Stimulated activated naive B cell treated with anti-CD40 and anti-IgM and Interleukin-4, amounts not matched to agents 10 μg/mL and 1 μg/mL and 100 μg/mL, for 72 hours (primary cell): ENCODE measurements around the gene DOK5.
A peak's percentile ranks its signal among the peaks of the same experiment; 100 is the strongest.

Source experiments
- ATAC-seq, 2 donors: fragments of 150-1000 bp; cut with Tn5 transposase; replicated peaks; 2 replicates each; pipeline ENCODE4 v1.10.0; 2021; ENCODE audit warnings: moderate library complexity in 1 of 2
- DNase-seq: peaks from one replicate; pipeline ENCODE4 v3.0.0; 2021
- H3K27ac Mint-ChIP-seq: one replicate; pipeline ENCODE4 v1.8.0; 2022; ENCODE audit warnings: mild to moderate bottlenecking, mixed read lengths
- H3K27me3 Mint-ChIP-seq, 2 donors: one replicate each; pipeline ENCODE4 v1.8.0; 2022; ENCODE audit warnings: mixed read lengths in 2 of 2
- H3K36me3 Mint-ChIP-seq, 2 donors: one replicate each; pipeline ENCODE4 v1.8.0; 2022; ENCODE audit warnings: mixed read lengths in 2 of 2, mild to moderate bottlenecking in 1 of 2
- H3K4me1 Mint-ChIP-seq, 2 donors: one replicate each; pipeline ENCODE4 v1.8.0; 2022; ENCODE audit warnings: mixed read lengths in 2 of 2, mild to moderate bottlenecking in 1 of 2
- H3K4me3 Mint-ChIP-seq, 2 donors: one replicate each; pipeline ENCODE4 v1.8.0; 2022; ENCODE audit warnings: mild to moderate bottlenecking in 2 of 2, mixed read lengths in 2 of 2, moderate library complexity in 1 of 2
- H3K9me3 Mint-ChIP-seq, 2 donors: one replicate each; pipeline ENCODE4 v1.8.0; 2022; ENCODE audit warnings: mixed read lengths in 2 of 2, mild to moderate bottlenecking in 1 of 2

DOK5 gene

DNA sequence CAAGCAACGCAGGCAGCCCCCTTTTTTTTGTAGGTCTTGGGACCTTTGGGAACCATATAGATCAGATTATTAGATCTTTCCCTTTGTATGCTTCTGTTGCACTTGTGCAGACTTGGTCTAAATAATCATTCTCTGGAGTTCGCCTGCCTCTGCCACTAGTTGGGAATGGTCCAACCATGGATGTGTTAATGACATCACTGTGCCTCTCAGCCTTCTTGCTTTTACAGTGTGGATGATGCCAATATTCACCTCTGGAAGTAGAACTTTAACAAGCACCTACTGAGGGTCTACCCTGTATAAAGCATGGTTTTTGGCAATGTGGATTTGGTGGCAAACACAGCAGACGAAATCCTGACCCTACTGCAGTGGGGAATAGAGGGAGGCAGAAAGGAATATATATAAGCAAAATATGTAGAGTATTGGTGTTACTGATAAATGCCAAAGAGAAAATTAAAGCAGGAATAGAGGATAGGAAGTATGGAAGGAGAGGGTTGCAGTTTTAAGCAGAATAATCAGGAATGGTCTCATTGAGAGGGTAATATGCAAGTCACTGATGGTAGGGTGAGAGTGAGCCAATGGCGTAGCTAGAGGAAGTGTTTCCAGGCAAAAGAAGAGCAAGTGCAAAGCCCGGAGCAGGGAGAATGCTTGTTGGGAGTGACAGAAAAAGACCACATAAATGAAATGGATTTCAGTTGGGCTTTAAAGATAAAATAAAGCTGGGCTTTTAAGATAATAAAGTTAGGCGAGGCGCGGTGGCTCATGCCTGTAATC, 97.5 kb downstream of the DOK5 start:
- ATAC-seq = no peak
- H3K27ac Mint-ChIP-seq = no peak overlapping the region
- H3K4me1 Mint-ChIP-seq = no peaks in the 10 kb centered on the region
- no peaks in the 10 kb centered on the region for H3K36me3 Mint-ChIP-seq
- H3K9me3 Mint-ChIP-seq = no peaks in the 10 kb centered on the region
- no peak overlapping the region for H3K4me3 Mint-ChIP-seq
- no peak for DNase-seq
- H3K27me3 Mint-ChIP-seq = no peaks in the 10 kb centered on the region

DNA sequence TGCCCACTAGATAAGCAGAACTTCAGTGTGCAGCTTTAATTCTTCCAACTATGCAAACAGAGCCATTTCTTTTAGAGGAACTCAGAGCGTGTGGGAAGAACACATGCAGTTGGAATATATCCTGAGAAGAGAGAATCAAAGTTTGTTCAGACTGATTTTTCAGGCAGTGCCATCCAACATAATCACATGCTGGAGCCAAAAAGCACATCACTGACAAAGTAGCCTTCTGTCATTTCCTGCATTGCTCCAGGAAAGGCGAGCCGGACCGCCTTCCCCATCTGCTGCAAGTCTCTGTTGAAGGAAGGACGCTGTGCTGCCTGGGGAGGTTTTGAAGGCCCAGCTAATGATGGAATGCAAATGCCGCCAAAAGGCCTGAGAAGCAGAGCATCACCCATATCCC, 98.4 kb downstream of the DOK5 start:
- Mint-ChIP-seq H3K36me3 (no peaks in the 10 kb centered on the region), H3K27me3 (no peaks in the 10 kb centered on the region), H3K27ac (no peak overlapping the region), H3K9me3 (no peaks in the 10 kb centered on the region), H3K4me3 (no peak overlapping the region), H3K4me1 (no peaks in the 10 kb centered on the region)
- DNase-seq (no peak), ATAC-seq (no peak)

DNA sequence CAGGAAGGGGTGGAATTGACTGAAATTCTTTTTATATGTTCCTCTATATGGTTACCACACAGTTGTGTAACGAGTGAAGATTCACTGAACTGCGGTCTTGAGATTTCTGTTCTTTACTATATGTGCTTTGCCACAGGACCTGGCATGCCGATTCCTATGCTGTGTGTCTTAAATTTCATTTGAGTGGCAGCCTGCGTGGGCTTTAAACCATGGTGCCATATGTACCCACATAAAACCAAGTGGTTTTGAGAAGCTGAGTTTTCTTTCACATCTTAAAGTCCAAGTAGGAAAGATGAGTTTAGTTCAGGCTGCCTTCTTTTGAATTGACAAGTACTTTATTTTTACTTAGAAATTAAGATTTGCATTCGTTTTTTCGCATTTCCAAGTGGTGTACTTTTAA, 101.1 kb downstream of the DOK5 start:
- ATAC-seq = no peak
- no peak for DNase-seq
- Mint-ChIP-seq H3K4me1 (no peaks in the 10 kb centered on the region), H3K36me3 (no peaks in the 10 kb centered on the region), H3K4me3 (no peak overlapping the region), H3K27ac (no peak overlapping the region), H3K27me3 (no peaks in the 10 kb centered on the region), H3K9me3 (no peaks in the 10 kb centered on the region)

DNA sequence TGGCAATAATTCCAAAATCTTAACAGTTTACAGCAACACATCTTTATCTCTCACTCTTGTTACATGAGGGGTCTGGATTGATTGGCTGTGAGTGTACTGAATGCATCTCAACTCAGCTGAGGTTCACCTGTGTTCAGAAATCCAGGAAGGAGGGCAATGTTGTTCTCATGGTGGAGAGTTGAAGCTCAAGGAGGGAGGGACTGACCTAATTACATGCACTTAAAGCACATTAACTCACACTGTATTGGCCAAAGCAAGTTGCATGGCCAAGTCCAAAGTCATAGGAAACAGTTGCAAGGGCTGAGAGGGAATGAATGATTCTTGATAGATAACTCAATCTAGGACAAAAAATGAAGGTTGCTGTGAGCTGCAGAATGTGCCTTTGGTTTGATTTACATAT, 102.2 kb downstream of the DOK5 start:
- Mint-ChIP-seq H3K9me3 (peaks cover 2 to 3% of the 10 kb centered on the region in 2 donors), H3K4me1 (no peaks in the 10 kb centered on the region), H3K27me3 (no peaks in the 10 kb centered on the region), H3K27ac (no peak overlapping the region), H3K4me3 (no peak overlapping the region), H3K36me3 (no peaks in the 10 kb centered on the region)
- DNase-seq = no peak
- no peak for ATAC-seq

DNA sequence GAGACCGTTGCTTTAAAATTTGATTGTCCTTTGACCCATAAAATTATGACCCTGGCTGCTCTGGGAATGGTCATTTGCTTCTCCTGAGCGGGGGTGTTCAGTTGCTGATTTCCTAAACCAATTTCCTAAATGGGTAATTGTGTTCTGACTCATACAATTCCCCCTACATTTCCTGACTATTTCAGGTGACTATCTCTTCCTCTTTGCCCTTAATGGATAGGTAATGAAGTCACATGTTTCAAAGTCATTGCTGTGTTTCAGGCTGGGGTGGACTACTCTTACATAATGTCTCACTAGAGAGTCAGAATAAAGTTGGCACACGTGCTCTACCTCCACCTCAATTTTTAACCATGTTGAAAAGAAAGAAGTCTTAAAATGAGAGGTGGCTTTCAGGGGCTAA, 109.8 kb downstream of the DOK5 start:
- no peaks in the 10 kb centered on the region for H3K4me1 Mint-ChIP-seq
- H3K4me3 Mint-ChIP-seq = no peak overlapping the region
- no peaks in the 10 kb centered on the region for H3K36me3 Mint-ChIP-seq
- DNase-seq (no peak), ATAC-seq (no peak)
- H3K27ac Mint-ChIP-seq = no peak overlapping the region
- H3K27me3 Mint-ChIP-seq = peaks cover 6 to 12% of the 10 kb centered on the region in 2 donors
- H3K9me3 Mint-ChIP-seq = peaks cover 10 to 17% of the 10 kb centered on the region in 2 donors

DNA sequence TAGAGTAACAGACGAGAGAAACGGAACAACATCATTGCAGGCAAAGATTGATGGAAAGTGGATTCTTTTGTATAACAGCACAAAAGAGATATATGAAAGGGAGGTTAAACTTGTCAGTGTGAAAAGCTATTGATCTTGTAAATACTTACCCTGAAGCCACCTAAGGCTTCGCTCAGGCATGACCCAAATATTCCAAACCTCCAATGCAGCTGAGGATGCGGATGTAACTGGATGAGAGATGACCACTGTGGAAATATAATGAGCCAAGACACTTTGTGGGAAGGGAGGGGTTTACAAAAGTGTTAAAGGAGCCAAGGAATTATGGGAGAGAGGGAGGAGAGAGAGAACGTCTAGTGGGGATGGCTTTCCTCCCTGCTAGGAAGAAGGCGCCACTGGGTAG, 112.0 kb downstream of the DOK5 start:
- Mint-ChIP-seq H3K4me3 (no peak overlapping the region), H3K27me3 (peaks cover 6 to 12% of the 10 kb centered on the region in 2 donors), H3K9me3 (peaks cover 7 to 17% of the 10 kb centered on the region in 2 donors), H3K4me1 (no peaks in the 10 kb centered on the region), H3K27ac (no peak overlapping the region), H3K36me3 (no peaks in the 10 kb centered on the region)
- DNase-seq = no peak
- ATAC-seq = no peak

DNA sequence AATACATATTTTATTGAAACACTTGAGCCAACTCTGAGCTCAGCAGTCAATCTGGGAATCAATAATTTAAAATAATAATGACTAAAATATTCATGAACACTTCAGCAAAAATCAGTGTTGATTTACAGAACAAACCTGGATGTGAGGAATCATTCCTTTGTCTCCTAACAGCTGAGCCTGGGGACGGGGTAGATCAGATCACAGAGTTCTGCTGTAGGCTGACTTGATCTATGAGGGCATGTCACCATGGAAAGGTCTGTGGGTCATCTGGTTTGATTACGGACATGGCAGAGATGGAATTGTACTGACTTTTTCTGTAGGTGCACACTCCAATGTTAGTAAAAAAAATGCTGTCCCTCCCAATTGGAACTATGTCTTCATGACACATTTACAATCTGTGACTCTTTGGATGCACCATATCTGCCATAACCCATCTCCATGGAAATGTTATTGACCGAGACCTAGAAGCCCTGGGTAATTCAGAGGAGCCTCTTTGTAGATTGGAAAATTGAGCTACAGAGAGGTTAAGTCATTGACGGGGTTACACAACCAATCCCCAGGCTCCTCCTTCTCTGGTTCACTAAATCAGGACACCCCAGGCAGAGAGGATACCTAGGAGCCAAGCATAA, 114.1 kb downstream of the DOK5 start:
- H3K9me3 Mint-ChIP-seq = peaks cover 0 to 3% of the 10 kb centered on the region in 2 donors
- H3K27ac Mint-ChIP-seq = no peak overlapping the region
- ATAC-seq (no peak), DNase-seq (no peak)
- H3K4me3 Mint-ChIP-seq = no peak overlapping the region
- H3K27me3 Mint-ChIP-seq = peaks cover 0 to 12% of the 10 kb centered on the region in 2 donors
- no peaks in the 10 kb centered on the region for H3K4me1 Mint-ChIP-seq
- H3K36me3 Mint-ChIP-seq = no peaks in the 10 kb centered on the region

DNA sequence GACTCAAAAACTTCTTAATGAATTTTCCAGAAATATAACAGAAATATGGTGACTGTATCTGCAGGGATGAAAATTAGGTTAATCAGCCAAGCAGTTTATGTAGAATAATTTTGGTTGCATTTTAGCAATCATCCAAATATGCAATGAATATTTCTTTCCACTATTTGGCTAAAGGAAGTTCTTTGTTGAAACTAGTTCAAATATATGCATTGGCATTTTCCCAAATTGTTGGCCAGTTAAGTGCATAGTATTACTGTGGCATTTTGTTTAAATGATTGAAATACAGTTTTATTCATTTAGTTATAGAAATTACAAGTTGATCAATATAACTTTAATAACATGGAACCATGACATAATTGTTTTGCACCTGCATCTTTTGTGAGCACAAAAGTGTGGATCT, 115.5 kb downstream of the DOK5 start:
- ATAC-seq (no peak), DNase-seq (no peak)
- Mint-ChIP-seq H3K4me3 (no peak overlapping the region), H3K4me1 (no peaks in the 10 kb centered on the region), H3K27ac (no peak overlapping the region), H3K36me3 (no peaks in the 10 kb centered on the region), H3K27me3 (peaks cover 0 to 16% of the 10 kb centered on the region in 2 donors), H3K9me3 (peaks cover 0 to 1% of the 10 kb centered on the region in 2 donors)

DNA sequence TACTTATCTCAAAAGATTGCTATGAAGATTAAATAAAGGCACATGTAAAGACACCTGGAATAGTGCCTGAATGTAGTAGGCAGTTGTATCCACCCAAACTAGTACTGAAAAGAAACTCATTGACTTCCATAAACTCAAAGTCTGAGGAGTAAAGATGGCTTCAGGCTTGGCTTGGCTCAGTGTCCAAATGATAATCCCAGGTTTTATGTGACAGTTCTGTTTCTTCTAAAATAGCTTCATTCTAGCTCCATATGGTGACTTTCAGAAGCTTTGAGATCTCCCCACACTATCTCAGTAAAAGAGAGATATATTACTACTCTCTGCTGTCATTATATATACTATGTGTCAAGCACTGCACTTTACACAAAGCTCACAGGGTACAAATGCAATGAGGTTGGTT, 121.3 kb downstream of the DOK5 start:
- Mint-ChIP-seq H3K36me3 (no peaks in the 10 kb centered on the region), H3K4me1 (no peaks in the 10 kb centered on the region), H3K9me3 (peaks cover 5 to 6% of the 10 kb centered on the region in 2 donors), H3K27ac (no peak overlapping the region), H3K4me3 (no peak overlapping the region), H3K27me3 (peaks cover 0 to 4% of the 10 kb centered on the region in 2 donors)
- DNase-seq = no peak
- ATAC-seq = no peak

DNA sequence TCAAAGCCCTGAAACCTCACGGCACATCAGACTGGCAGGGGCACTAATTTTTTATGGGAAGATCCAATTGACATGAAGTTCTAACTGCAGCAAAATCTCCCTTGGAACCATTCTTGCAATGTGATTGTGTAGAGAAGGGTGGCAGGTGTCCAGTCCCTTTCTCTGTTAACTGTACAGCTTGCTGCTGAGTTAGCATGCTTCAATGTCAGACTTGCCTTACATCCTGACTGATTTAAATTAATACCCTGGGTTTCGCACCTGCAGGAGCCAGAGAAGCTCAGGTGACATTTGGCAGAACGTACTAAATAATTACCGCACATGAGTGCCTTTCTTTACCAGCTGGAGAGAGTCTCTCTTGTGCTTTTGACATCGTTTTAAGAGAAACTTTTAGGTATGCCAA, 123.0 kb downstream of the DOK5 start:
- H3K4me1 Mint-ChIP-seq = no peaks in the 10 kb centered on the region
- no peak overlapping the region for H3K27ac Mint-ChIP-seq
- H3K4me3 Mint-ChIP-seq = no peak overlapping the region
- H3K9me3 Mint-ChIP-seq = peaks cover 5 to 6% of the 10 kb centered on the region in 2 donors
- no peaks in the 10 kb centered on the region for H3K36me3 Mint-ChIP-seq
- peaks cover 0 to 4% of the 10 kb centered on the region in 2 donors for H3K27me3 Mint-ChIP-seq
- ATAC-seq (no peak), DNase-seq (no peak)

DNA sequence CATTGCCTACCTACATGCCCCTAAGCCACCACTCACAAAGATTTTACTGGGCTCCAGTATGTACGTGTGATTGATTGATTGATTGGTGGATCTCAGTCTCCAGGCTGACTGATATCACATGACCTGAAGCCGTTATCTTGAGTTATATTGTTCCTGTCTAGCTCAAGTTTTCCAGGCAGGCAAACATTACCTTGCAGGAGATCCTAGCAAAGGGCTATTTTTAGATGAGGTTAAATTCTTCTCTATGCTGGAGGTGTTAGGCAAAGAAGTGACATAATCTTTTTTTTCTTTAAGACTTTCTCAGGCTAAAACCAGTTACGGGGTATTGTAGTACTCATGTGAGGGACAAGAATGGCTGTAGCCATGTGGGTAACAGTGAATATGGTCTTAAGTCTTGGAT, 125.2 kb downstream of the DOK5 start:
- Mint-ChIP-seq H3K9me3 (peaks cover 5% of the 10 kb centered on the region in 2 donors), H3K27me3 (no peaks in the 10 kb centered on the region), H3K4me1 (no peaks in the 10 kb centered on the region), H3K36me3 (no peaks in the 10 kb centered on the region), H3K4me3 (no peak overlapping the region), H3K27ac (no peak overlapping the region)
- ATAC-seq = no peak
- no peak for DNase-seq

DNA sequence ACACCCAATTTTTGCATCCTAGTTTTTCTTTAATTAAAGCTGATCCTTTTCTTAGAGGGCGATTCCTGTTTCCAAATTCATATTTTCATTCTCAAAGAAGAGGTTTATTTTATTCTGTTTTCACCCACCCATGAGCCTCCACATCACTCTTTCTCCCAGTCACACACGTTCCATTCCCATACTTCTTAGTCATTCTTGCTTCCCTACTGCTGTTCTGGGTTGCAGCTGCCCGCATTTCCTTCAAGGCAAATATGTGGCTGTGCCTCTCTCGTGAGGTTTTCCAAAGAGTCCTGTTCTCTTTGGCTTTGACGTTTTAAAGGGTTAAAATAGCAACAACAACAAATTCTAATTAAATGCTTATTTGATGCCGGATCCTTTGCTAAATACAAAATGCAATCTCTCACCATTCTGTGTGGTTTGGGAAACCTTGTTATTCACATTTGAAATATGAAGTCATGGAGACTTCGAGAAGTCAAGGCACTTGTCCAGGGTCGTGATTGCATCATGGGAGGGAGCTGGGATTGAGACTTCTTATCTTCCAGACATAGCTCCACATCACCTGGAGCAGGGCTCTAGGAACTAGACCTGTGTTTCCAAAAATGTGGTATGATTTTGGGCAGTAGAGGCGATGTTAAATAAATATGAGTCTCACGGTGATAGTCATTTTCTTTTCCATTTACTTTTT, 126.6 kb downstream of the DOK5 start:
- peaks cover 5 to 11% of the 10 kb centered on the region in 2 donors for H3K4me1 Mint-ChIP-seq
- H3K27me3 Mint-ChIP-seq = no peaks in the 10 kb centered on the region
- H3K36me3 Mint-ChIP-seq = no peaks in the 10 kb centered on the region
- no peak overlapping the region for H3K27ac Mint-ChIP-seq
- DNase-seq = no peak
- H3K9me3 Mint-ChIP-seq = peaks cover 5% of the 10 kb centered on the region in 2 donors
- ATAC-seq = no peak
- no peak overlapping the region for H3K4me3 Mint-ChIP-seq

DNA sequence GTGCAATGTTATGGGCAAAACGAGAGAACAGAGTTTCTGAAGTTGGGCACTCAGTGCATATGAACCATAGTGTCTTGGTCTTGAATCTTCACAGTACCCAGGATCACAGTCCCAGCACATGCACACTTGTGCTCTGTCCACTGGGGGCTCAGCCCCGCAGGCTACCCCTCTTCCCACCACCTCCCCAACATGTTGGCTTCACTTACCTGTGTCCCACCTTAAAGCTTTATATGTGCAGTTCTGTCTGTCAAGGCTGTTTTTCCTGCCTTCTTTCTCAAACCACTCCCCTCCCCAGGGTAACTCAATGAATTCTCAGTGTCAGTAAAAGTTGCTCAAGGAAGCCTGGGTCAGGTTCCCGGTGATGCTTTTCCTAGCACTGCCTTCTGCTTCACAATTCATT, 129.9 kb downstream of the DOK5 start:
- no peak for DNase-seq
- Mint-ChIP-seq H3K36me3 (no peaks in the 10 kb centered on the region), H3K4me3 (no peak overlapping the region), H3K27me3 (no peaks in the 10 kb centered on the region), H3K4me1 (peaks cover 9 to 29% of the 10 kb centered on the region in 2 donors), H3K27ac (no peak overlapping the region), H3K9me3 (peaks cover 0 to 2% of the 10 kb centered on the region in 2 donors)
- no peak for ATAC-seq

DNA sequence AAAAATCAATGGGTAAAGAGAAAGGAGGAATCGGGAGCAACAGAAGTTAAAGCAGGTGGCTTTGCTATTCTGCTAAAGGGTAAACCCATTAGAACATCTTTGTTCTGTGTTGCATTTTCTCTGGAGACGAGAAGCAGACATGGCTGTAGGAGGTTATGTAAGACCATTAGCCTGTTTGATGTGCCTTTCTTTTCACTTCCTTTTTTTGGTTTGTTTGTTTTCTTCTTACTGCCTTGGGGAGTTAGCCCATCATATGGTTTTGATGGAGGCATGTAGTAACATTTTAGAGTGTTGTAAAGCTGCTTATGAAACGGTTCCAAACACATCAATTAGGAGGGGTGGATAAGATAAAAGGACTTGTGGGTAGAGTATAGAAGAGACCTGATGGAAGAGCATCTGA, 131.0 kb downstream of the DOK5 start:
- Mint-ChIP-seq H3K27ac (no peak overlapping the region), H3K27me3 (peaks cover 4 to 9% of the 10 kb centered on the region in 2 donors), H3K9me3 (peaks cover 0 to 2% of the 10 kb centered on the region in 2 donors), H3K4me3 (no peak overlapping the region), H3K4me1 (peaks cover 9 to 29% of the 10 kb centered on the region in 2 donors), H3K36me3 (no peaks in the 10 kb centered on the region)
- peak; percentile 67 to 80 for ATAC-seq
- DNase-seq = no peak
